DOHH2 (cell line): Measurements from ENCODE around the gene TSPAN14.

Source experiments
- H3F3A ChIP-seq: fragments of 200-600 bp; sonication (generic), shearing (Covaris generic); 2 replicates; pipeline ENCODE4 v1.6.0; 2016; ENCODE audit warnings: antibody characterized with exemption, mild to moderate bottlenecking; ENCODE audit not compliant: control insufficient read depth, insufficient read depth
- H3K27ac ChIP-seq: fragments of 200-600 bp; sonication (generic); 2 replicates; pipeline ENCODE4 v1.5.1; 2014; ENCODE audit warnings: low read depth, mild to moderate bottlenecking, low read length, moderate library complexity
- H3K27me3 ChIP-seq: fragments of 200-600 bp; sonication (generic); 2 replicates; pipeline ENCODE4 v1.6.1; 2014; ENCODE audit warnings: mild to moderate bottlenecking, low read length, mixed read lengths; ENCODE audit not compliant: control insufficient read depth
- H3K36me3 ChIP-seq: fragments of 200-600 bp; sonication (generic); 2 replicates; pipeline ENCODE4 v1.6.1; 2014; ENCODE audit warnings: mild to moderate bottlenecking, low read length, moderate library complexity, mixed read lengths; ENCODE audit not compliant: control insufficient read depth
- H3K4me1 ChIP-seq: fragments of 200-600 bp; sonication (generic); 2 replicates; pipeline ENCODE4 v1.6.1; 2014; ENCODE audit warnings: mild to moderate bottlenecking, low read length, mixed read lengths; ENCODE audit not compliant: control insufficient read depth
- H3K4me2 ChIP-seq: fragments of 200-600 bp; sonication (generic); 2 replicates; pipeline ENCODE4 v1.6.0; 2014; ENCODE audit warnings: mild to moderate bottlenecking, low read length, moderate library complexity
- H3K4me3 ChIP-seq: fragments of 200-600 bp; sonication (generic); 2 replicates; pipeline ENCODE4 v1.5.1; 2014; ENCODE audit warnings: mild to moderate bottlenecking, low read length, mixed read lengths
- H3K79me2 ChIP-seq: fragments of 200-600 bp; sonication (generic); 2 replicates; pipeline ENCODE4 v1.6.1; 2014; ENCODE audit warnings: mild to moderate bottlenecking, low read length, mixed read lengths; ENCODE audit not compliant: control insufficient read depth
- H3K9me2 ChIP-seq: fragments of 200-600 bp; sonication (generic); replicated peaks from 2 replicates; pipeline ENCODE4 v1.6.1; 2014; ENCODE audit warnings: mild to moderate bottlenecking, low read length, mixed read lengths; ENCODE audit not compliant: control insufficient read depth
- H3K9me3 ChIP-seq: fragments of 200-600 bp; sonication (generic); 2 replicates; pipeline ENCODE4 v1.6.1; 2014; ENCODE audit warnings: antibody characterized with exemption, low read length, mixed read lengths; ENCODE audit not compliant: control insufficient read depth, insufficient read depth
- H4K20me1 ChIP-seq: fragments of 200-600 bp; sonication (generic); 2 replicates; pipeline ENCODE4 v1.6.0; 2014; ENCODE audit warnings: low read depth, mild to moderate bottlenecking, antibody characterized with exemption, low read length, moderate library complexity; ENCODE audit not compliant: control insufficient read depth, insufficient read depth
- EZH2phosphoT487 ChIP-seq: fragments of 200-600 bp; sonication (generic); IDR thresholded peaks from 2 replicates; pipeline ENCODE4 v1.6.1; 2017; ENCODE audit warnings: borderline replicate concordance, mild to moderate bottlenecking, antibody characterized with exemption, low read length, moderate library complexity, mixed read lengths
- TF ChIP-seq, protein P1 (sequence below): fragments of 200-600 bp; sonication (generic); IDR thresholded peaks from one replicate; pipeline ENCODE4 v1.5.1; 2014; ENCODE audit warnings: antibody characterized with exemption, mild to moderate bottlenecking, low read depth, low read length; ENCODE audit not compliant: poor library complexity, severe bottlenecking

TSPAN14 gene

DNA sequence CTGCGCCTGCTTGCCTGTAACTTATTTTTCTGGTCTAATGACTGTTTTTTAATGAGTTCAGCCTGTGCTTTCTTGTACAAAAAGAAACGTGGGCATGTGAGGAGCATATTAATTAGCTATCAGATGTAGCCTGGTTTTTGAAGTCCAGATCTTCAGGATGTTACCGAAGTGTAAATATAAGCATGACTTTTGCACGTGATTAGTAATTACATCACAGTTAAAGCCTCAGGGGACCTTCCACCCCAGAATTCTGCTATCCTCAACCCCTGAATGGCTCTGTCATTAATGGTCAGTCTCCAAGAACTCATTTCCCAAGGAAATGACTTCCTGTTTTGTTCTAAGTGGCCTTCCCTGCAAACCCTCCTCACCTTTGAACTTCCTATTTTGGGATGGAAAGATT, 47.9 kb upstream of the TSPAN14 start:
- H3K4me2 ChIP-seq: no peak overlapping the region
- no peak for TF ChIP-seq EZH2phosphoT487
- TF ChIP-seq, protein P1, sequence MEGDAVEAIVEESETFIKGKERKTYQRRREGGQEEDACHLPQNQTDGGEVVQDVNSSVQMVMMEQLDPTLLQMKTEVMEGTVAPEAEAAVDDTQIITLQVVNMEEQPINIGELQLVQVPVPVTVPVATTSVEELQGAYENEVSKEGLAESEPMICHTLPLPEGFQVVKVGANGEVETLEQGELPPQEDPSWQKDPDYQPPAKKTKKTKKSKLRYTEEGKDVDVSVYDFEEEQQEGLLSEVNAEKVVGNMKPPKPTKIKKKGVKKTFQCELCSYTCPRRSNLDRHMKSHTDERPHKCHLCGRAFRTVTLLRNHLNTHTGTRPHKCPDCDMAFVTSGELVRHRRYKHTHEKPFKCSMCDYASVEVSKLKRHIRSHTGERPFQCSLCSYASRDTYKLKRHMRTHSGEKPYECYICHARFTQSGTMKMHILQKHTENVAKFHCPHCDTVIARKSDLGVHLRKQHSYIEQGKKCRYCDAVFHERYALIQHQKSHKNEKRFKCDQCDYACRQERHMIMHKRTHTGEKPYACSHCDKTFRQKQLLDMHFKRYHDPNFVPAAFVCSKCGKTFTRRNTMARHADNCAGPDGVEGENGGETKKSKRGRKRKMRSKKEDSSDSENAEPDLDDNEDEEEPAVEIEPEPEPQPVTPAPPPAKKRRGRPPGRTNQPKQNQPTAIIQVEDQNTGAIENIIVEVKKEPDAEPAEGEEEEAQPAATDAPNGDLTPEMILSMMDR: no peak

DNA sequence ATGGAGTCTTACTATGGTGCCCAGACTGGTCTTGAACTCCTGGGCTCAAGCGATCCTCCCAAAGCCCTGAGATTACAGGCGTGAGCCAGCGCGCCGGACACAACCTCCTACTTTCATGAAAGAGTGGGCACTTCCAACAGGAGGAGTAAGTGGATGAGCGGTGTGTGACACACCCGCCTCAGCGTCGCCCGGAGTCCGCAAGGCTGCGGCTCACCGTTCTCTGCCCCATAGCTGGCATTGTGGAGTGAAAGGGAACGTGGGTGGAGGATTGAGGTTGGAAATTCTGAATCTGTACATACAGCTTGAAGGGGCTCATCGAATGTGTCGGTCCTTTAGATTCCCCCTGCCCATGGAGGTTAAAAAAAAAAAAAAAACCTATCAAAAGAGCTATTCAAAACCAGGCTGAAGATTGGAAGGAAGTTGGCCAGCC, 46.3 kb upstream of the TSPAN14 start:
- no peaks in the 10 kb centered on the region for H3K9me3 ChIP-seq
- H3K27me3 ChIP-seq: peaks cover 8% of the 10 kb centered on the region
- H3K4me2 ChIP-seq: peak overlapping the region; percentile 88
- H3K79me2 ChIP-seq: no peaks in the 10 kb centered on the region
- peak overlapping the region; percentile 78 for H3K4me3 ChIP-seq
- TF ChIP-seq, protein P1: no peak
- no peak for TF ChIP-seq EZH2phosphoT487
- H3F3A ChIP-seq: no peaks in the 10 kb centered on the region
- no peaks in the 10 kb centered on the region for H3K9me2 ChIP-seq
- H4K20me1 ChIP-seq: no peaks in the 10 kb centered on the region
- H3K4me1 ChIP-seq: peaks cover 15% of the 10 kb centered on the region
- H3K27ac ChIP-seq: no peak overlapping the region
- H3K36me3 ChIP-seq: no peaks in the 10 kb centered on the region

More for the DNA sequence above, 47.9 kb upstream of the TSPAN14 start:
- Histone ChIP-seq H3K79me2 (no peaks in the 10 kb centered on the region), H3K4me3 (no peak overlapping the region), H3K27me3 (peaks cover 8% of the 10 kb centered on the region), H3K9me2 (no peaks in the 10 kb centered on the region), H3K36me3 (no peaks in the 10 kb centered on the region), H4K20me1 (no peaks in the 10 kb centered on the region), H3K27ac (no peak overlapping the region), H3K9me3 (no peaks in the 10 kb centered on the region), H3K4me1 (peaks cover 15% of the 10 kb centered on the region), H3F3A (no peaks in the 10 kb centered on the region)

DNA sequence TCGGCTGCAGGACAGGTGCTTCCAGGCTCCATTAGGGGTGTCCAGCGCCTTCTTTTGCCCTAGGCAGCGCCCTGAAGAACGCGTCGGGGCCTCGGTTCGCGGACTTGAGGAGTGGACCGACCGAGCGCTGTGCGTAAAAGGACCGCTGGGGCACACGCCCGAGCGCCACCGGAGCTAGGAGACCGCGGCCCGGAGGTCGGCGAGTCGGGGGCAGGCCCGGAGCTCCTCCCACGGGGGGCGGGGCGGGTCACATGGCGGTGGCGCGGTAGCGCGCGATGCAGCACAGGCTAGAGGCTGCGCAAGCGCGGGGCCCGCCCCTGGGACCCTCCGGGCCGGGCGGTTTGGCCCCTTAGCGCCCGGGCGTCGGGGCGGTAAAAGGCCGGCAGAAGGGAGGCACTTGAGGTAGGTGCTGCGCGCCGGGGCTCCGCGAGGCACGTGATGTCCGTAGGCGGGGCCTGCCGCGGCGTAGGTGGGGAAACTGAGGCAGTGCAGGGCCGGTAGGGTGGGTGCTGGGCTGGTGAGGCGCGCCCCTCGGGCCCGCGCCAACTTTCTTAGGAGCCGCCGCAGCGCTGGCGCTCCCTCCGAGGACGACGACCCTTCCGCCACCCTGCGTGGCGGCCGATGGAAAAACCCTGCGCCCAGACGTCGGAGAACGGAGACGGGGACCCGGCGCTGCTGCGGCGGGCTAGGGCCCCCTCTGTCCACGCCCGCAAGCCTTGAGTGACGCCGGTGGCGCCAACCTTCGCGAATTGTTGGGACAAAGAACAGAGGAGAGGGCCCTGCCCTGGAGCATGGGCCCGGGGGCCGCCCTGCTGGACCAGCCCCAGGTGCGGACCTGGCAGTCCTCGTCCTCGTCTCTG, 45.6 kb upstream of the TSPAN14 start, which contains the start of gene PRXL2A:
TSS of gene PRXL2A (plus strand) at position 310 of the 860 bp plus-strand sequence. CDS start 11,917 bp downstream, outside the sequence.
- H3K79me2 ChIP-seq: no peaks in the 10 kb centered on the region
- no peaks in the 10 kb centered on the region for H3K36me3 ChIP-seq
- TF ChIP-seq EZH2phosphoT487: no peak
- H3K9me3 ChIP-seq: no peaks in the 10 kb centered on the region
- H3K27ac ChIP-seq: no peak within 1 kb of the TSS
- H3F3A ChIP-seq: no peaks in the 10 kb centered on the region
- no peaks in the 10 kb centered on the region for H4K20me1 ChIP-seq
- no peaks in the 10 kb centered on the region for H3K9me2 ChIP-seq
- H3K27me3 ChIP-seq: peaks cover 8% of the 10 kb centered on the region
- H3K4me3 ChIP-seq: peak within 1 kb of the TSS; percentile 78
- H3K4me1 ChIP-seq: peaks cover 15% of the 10 kb centered on the region
- peak within 1 kb of the TSS; percentile 88 for H3K4me2 ChIP-seq

DNA sequence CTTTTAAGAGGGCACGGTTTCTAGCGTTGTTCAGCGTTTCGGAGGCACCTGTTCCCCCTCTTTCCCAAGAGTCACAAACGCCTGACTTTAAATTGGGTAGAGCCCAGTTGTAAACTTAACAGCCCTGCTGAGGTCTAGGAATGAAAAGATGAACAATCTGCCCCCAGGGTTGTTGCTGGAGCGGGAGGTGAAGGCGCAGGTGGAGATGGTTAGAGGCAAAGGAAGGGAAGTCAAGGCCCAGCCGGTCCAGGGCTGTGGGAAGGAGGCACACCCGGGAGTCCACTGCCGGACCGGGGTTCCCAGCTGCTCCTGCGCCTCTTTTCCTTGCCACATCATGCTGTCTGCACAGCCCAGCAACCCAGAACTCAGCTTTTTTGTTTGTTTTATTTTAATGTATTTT, 45.0 kb upstream of the TSPAN14 start:
- no peaks in the 10 kb centered on the region for H3K9me2 ChIP-seq
- H3K27ac ChIP-seq: no peak overlapping the region
- peak overlapping the region; percentile 88 for H3K4me2 ChIP-seq
- H3K4me3 ChIP-seq: peak overlapping the region; percentile 78
- H4K20me1 ChIP-seq: no peaks in the 10 kb centered on the region
- H3K9me3 ChIP-seq: no peaks in the 10 kb centered on the region
- no peaks in the 10 kb centered on the region for H3K79me2 ChIP-seq
- H3K27me3 ChIP-seq: peaks cover 8% of the 10 kb centered on the region
- no peaks in the 10 kb centered on the region for H3K36me3 ChIP-seq
- H3K4me1 ChIP-seq: peaks cover 15% of the 10 kb centered on the region
- TF ChIP-seq, protein P1: no peak
- no peak for TF ChIP-seq EZH2phosphoT487
- no peaks in the 10 kb centered on the region for H3F3A ChIP-seq
